Measurements from ENCODE around the gene RING1.

DNA sequence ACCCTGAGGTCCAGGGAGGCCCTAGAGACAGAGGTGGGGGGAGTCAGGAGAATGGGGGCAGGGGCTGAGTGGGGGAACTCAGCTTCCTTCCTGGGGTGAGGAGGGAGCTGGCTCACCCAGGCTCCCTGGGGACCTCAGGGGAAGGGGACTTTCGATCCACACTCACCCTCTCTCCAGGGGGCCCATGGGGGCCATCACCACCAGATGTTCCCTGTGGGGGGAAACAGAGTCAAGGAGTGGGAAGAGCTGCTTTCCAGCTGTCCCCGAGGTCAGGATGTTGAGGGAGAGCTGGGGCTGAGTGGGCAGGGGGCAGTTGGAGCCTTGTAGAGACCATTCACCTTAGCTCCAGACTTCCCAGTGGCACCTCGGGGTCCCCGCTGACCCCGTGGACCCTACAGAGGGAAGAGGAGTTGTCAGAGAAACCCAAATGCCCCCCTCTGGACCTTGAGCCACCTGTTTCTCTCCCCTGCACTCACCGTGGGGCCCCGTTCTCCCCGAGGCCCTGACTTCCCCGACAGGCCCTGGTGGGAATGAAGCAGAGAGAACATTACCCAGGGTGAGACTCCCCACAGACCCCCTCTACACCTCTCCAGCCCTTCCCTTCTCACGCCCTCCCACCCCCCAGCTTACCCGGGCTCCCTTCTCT is 34.6 kb upstream of the RING1 start:
- TF ChIP-seq REST (IDR thresholded peaks at IDR 0.05; ENCODE audit: low read depth) (no peak), NFIC (IDR thresholded peaks at IDR 0.05) (no peak), FOXM1 (IDR thresholded peaks at IDR 0.05; ENCODE audit: borderline replicate concordance, low read depth) (no peak), TEAD4 (IDR thresholded peaks at IDR 0.05) (no peak), YY1 (IDR thresholded peaks at IDR 0.05; ENCODE audit: low read depth) (no peak), EP300 (IDR thresholded peaks at IDR 0.05; ENCODE audit: borderline replicate concordance) (no peak)
- TF ChIP-seq, protein P1, sequence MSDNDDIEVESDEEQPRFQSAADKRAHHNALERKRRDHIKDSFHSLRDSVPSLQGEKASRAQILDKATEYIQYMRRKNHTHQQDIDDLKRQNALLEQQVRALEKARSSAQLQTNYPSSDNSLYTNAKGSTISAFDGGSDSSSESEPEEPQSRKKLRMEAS (IDR thresholded peaks at IDR 0.05) = no peak

All from Ishikawa (cell line).